GM19452 (cell line): Measurements from ENCODE around the gene KIF1A.
"Not testable (repeated sequence)": the region's sequence is repeated elsewhere in the genome, so short reads cannot be mapped to it uniquely, and the experiment has no call there.

Source experiments
- ATAC-seq: cut with Tn5 transposase; IDR thresholded peaks from one replicate; pipeline ENCODE4 v1.9.1; 2021; ENCODE audit not compliant: unreplicated experiment

The KIF1A gene

GRCh38 chr2:240848900-240849680, 29.1 kb upstream of the KIF1A start:
- no peak for ATAC-seq

GRCh38 chr2:240847817-240848216, 27.8 kb upstream of the KIF1A start:
- no peak for ATAC-seq

GRCh38 chr2:240846873-240847595, 27.0 kb upstream of the KIF1A start:
- no peak for ATAC-seq

GRCh38 chr2:240846309-240846708, 26.3 kb upstream of the KIF1A start:
- ATAC-seq, result not testable (repeated sequence)

- ATAC-seq, result no peak
These were observed 20.5 kb upstream of the KIF1A start for GRCh38 chr2:240840435-240841060.

GRCh38 chr2:240839152-240840143, 19.4 kb upstream of the KIF1A start:
- ATAC-seq, result no peak

- ATAC-seq, result no peak
These were observed 17.6 kb upstream of the KIF1A start for GRCh38 chr2:240837621-240838020.

GRCh38 chr2:240836781-240837467, 16.9 kb upstream of the KIF1A start:
- no peak for ATAC-seq

- no peak for ATAC-seq
These were observed 15.5 kb upstream of the KIF1A start for GRCh38 chr2:240835528-240835927.

GRCh38 chr2:240834377-240834975, 14.5 kb upstream of the KIF1A start:
- ATAC-seq, result no peak

GRCh38 chr2:240833724-240834285, 13.8 kb upstream of the KIF1A start:
- no peak for ATAC-seq

GRCh38 chr2:240832921-240833494, 13.0 kb upstream of the KIF1A start:
- ATAC-seq, result no peak

GRCh38 chr2:240832205-240832727, 12.2 kb upstream of the KIF1A start:
- ATAC-seq, result peak; percentile 88

- ATAC-seq, result no peak
These were observed 11.7 kb upstream of the KIF1A start for GRCh38 chr2:240831594-240832204.

- no peak for ATAC-seq
These were observed 5.5 kb upstream of the KIF1A start for GRCh38 chr2:240825476-240825875.

GRCh38 chr2:240823449-240824336, 3.7 kb upstream of the KIF1A start:
- ATAC-seq, result no peak

- ATAC-seq, result no peak
These were observed 2.3 kb upstream of the KIF1A start for GRCh38 chr2:240822280-240822847.
